SH-SY5Y (cell line): ENCODE results near the gene PRR19.

Experiments
- GATA2 ChIP-seq: IDR thresholded peaks from 2 replicates; pipeline ENCODE4 v1.6.1; 2011; ENCODE audit warnings: mild to moderate bottlenecking, low read depth, low read length
- GATA3 ChIP-seq: IDR thresholded peaks from 2 replicates; pipeline ENCODE4 v1.6.1; 2011; ENCODE audit warnings: low read depth, mild to moderate bottlenecking, low read length, moderate library complexity

- TF ChIP-seq GATA2 (no peak), GATA3 (no peak)
These were observed 51.5 kb downstream of the PRR19 start for GRCh38 chr19:42353341-42354015.
